ENCODE measurements around the gene ABCC2. TPM values are rescaled to one million over a fixed set of nuclear protein-coding genes. Genes with fewer than 3 reads are reported as not detected.

ABCC2 gene
- total and polyA plus RNA-seq, 9 of the 15 experiments (the other 6 are each of a cell fraction or from before 2014, with no cell fraction given), result 0.03 to 0.18 (median 0.10) TPM; not detected in 1

DNA sequence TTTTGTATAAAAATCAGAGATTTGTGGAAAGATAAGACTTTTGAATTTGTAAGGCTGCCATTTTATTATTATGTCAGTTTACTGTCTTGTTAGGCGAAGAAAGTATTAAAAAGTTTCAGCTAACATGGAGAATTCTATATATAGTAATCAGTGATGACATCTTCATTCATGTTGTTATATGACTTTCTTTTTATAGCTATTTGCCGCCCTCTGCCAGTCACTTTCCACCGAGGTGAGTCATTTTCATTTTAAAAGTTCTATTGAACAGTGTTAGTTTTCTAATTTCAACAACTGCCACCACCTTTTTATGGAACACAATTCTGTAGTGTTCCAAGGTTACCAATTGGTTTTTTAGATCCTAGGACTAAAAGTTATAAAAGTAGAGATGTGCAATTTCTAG, 38.6 kb upstream of the ABCC2 start:
- WGBS (ENCODE audit: insufficient coverage, low coverage, missing lambda C conversion rate), result 82% methylated on average over 3 of the region's 3 CpGs
- H3K9me3 ChIP-seq (replicated peaks; ENCODE audit: control insufficient read depth, insufficient read depth, low read depth, low read length), result no peaks in the 10 kb centered on the region; the same call in 1 of the 2 replicates
- in situ Hi-C loops (cut with MboI), result no loop called here
- CTCF ChIA-PET (ENCODE audit: low intra/inter-chr PET ratio), result no interaction called here
- no peak overlapping the region for H3K9ac ChIP-seq (ENCODE audit: insufficient read depth in 1 of 2, low read depth in 2 of 2, low read length in 2 of 2)
- H2AFZ ChIP-seq (ENCODE audit: low read depth, low read length), result no peak overlapping the region
- BruUV-seq (replicated peaks), result no TSS peak
- H3K36me3 ChIP-seq (ENCODE audit: control insufficient read depth, insufficient read depth, low read length), result peaks cover 78% of the 10 kb centered on the region
- H3K27ac ChIP-seq (ENCODE audit: extremely low read depth, low read depth, low read length), result no peak overlapping the region
- H3K4me2 ChIP-seq (ENCODE audit: insufficient read depth, low read length), result no peak overlapping the region
- no peak overlapping the region for H3K4me3 ChIP-seq
- H3K79me2 ChIP-seq (ENCODE audit: control insufficient read depth, insufficient read depth, low read length), result no peaks in the 10 kb centered on the region
- DNase-seq (ENCODE audit: extremely low read depth in 1 of 4, low spot score in 3 of 4) (no peak), FAIRE-seq (no peak), ATAC-seq (no peak)
- POLR2A ChIA-PET, result interaction anchor here (1.1 kb wide), 1 partner anchor 10 kb away, joined by 3 read pairs; no protein-coding TSS in a partner anchor
- intact Hi-C loops (cut with micrococcal nuclease), result no loop called here
- no peaks in the 10 kb centered on the region for H3K27me3 ChIP-seq (ENCODE audit: control insufficient read depth in 2 of 2, insufficient read depth in 2 of 2, low read length in 2 of 2)
- TF ChIP-seq, protein P1, sequence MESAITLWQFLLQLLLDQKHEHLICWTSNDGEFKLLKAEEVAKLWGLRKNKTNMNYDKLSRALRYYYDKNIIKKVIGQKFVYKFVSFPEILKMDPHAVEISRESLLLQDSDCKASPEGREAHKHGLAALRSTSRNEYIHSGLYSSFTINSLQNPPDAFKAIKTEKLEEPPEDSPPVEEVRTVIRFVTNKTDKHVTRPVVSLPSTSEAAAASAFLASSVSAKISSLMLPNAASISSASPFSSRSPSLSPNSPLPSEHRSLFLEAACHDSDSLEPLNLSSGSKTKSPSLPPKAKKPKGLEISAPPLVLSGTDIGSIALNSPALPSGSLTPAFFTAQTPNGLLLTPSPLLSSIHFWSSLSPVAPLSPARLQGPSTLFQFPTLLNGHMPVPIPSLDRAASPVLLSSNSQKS (CRISPR knock-in tag; IDR thresholded peaks at IDR 0.05), result no peak
- TF ChIP-seq ZNF23 (CRISPR knock-in tag; IDR thresholded peaks at IDR 0.05), result no peak
- TF ChIP-seq EGR1 (conservative IDR thresholded peaks at IDR 0.05), result no peak
- TF ChIP-seq FOXA3 (CRISPR knock-in tag; conservative IDR thresholded peaks at IDR 0.05 in 1 of 2, IDR thresholded peaks at IDR 0.05 in 1 of 2), result no peak
- TF ChIP-seq ATF3 (IDR thresholded peaks at IDR 0.05), result no peak
- no peak for TF ChIP-seq ATF3 (CRISPR knock-in tag; conservative IDR thresholded peaks at IDR 0.05)
- TF ChIP-seq ZNF146 (CRISPR knock-in tag; IDR thresholded peaks at IDR 0.05; ENCODE audit: unreplicated experiment), result no peak
- TF ChIP-seq CBX5 (IDR thresholded peaks at IDR 0.05; ENCODE audit: borderline replicate concordance, low read depth), result no peak
- no peak for TF ChIP-seq ZNF707 (CRISPR knock-in tag; conservative IDR thresholded peaks at IDR 0.05)
- TF ChIP-seq TCF3 (CRISPR knock-in tag; IDR thresholded peaks at IDR 0.05), result no peak
- TF ChIP-seq ZNF232 (CRISPR knock-in tag; IDR thresholded peaks at IDR 0.05), result no peak
- TF ChIP-seq HDAC6 (IDR thresholded peaks at IDR 0.05; ENCODE audit: low read depth, low read length), result no peak
- TF ChIP-seq ZNF311 (CRISPR knock-in tag; IDR thresholded peaks at IDR 0.05), result no peak
- no peak for TF ChIP-seq ZNF277 (CRISPR knock-in tag; IDR thresholded peaks at IDR 0.05; ENCODE audit: borderline replicate concordance)
- no peak for TF ChIP-seq ZFX (CRISPR knock-in tag; IDR thresholded peaks at IDR 0.05)
- TF ChIP-seq CTBP1 (IDR thresholded peaks at IDR 0.05; ENCODE audit: borderline replicate concordance), result no peak
- no peak for TF ChIP-seq FOXA1 (IDR thresholded peaks at IDR 0.05; ENCODE audit: borderline replicate concordance)
- TF ChIP-seq BRCA1 (IDR thresholded peaks at IDR 0.05), result no peak
- no peak for TF ChIP-seq BRCA1 (CRISPR knock-in tag; IDR thresholded peaks at IDR 0.05)
- H3K9me1 ChIP-seq (ENCODE audit: control insufficient read depth, insufficient read depth, low read length), result no peaks in the 10 kb centered on the region
- no peaks in the 10 kb centered on the region for H3K4me1 ChIP-seq (replicated peaks in 1 of 2; ENCODE audit: control insufficient read depth in 2 of 2, insufficient read depth in 2 of 2, low read length in 2 of 2)
- H4K20me1 ChIP-seq (replicated peaks; ENCODE audit: control insufficient read depth, insufficient read depth, low read length), result no peaks in the 10 kb centered on the region
